Type B pancreatic cell (in vitro differentiated cells): Measurements from ENCODE around the gene DNAH14. TPM values are rescaled to one million over a fixed set of nuclear protein-coding genes. Genes with fewer than 3 reads are reported as not detected.
"Not testable (repeated sequence)": the region's sequence is repeated elsewhere in the genome, so short reads cannot be mapped to it uniquely, and the experiment has no call there.

ENCODE experiments used
- DNase-seq: peaks from one replicate; pipeline ENCODE4 v3.0.0; 2021; ENCODE audit warnings: mixed read lengths; ENCODE audit not compliant: unreplicated experiment; ENCODE audit errors: extremely low spot score
- H3K27ac Mint-ChIP-seq: 2 replicates; pipeline ENCODE4 v1.8.0; 2021; ENCODE audit warnings: mild to moderate bottlenecking, mixed read lengths
- H3K27me3 Mint-ChIP-seq: 2 replicates; pipeline ENCODE4 v1.8.0; 2021; ENCODE audit warnings: mixed read lengths
- H3K36me3 Mint-ChIP-seq: 2 replicates; pipeline ENCODE4 v1.8.0; 2021; ENCODE audit warnings: mixed read lengths
- H3K4me1 Mint-ChIP-seq: one replicate; pipeline ENCODE4 v1.8.0; 2021; ENCODE audit warnings: mixed read lengths; ENCODE audit not compliant: unreplicated experiment
- H3K4me3 Mint-ChIP-seq: 2 replicates; pipeline ENCODE4 v1.8.0; 2021; ENCODE audit warnings: mild to moderate bottlenecking, mixed read lengths
- H3K9me3 Mint-ChIP-seq: 2 replicates; pipeline ENCODE4 v1.8.0; 2021; ENCODE audit warnings: mixed read lengths
- CTCF ChIP-seq: fragments of 200-600 bp; sonication (generic); conservative IDR thresholded peaks from 2 replicates; pipeline ENCODE4 v1.5.0; 2021; ENCODE audit warnings: antibody characterized with exemption, mild to moderate bottlenecking
- total RNA-seq: library from RNA; stranded (reverse); gene quantifications from 2 replicates; pipeline ENCODE4 v1.2.1, GENCODE V29; 2021; ENCODE audit warnings: low replicate concordance

The DNAH14 gene
- total RNA-seq, 1 donor from 2014 or later = 42.1 TPM

DNA sequence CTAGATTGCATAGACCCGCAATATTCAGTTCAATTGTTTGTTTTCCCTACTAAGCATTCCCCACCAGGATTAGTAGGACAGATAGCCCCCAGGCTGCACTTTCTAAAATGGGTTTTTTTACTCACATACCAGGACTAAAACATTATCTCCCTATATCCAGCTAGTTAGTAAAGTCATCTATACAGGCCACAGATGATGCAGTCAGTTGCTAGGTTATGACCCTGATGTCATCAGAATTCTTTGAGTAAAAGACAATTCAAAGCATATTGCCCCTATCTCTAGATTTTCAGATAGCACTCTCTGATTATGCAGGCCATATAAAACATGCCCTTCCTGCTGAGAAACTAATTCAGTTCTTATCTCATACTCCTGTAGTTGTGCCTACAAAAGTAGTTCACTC is 294.8 kb downstream of the DNAH14 start:
- H3K4me3 Mint-ChIP-seq = no peak overlapping the region
- TF ChIP-seq CTCF = no peak

GRCh38 chr1:225225681-225226080 is 296.2 kb downstream of the DNAH14 start:
- no peaks in the 10 kb centered on the region for H3K4me1 Mint-ChIP-seq
- no peak overlapping the region for H3K4me3 Mint-ChIP-seq
- H3K27me3 Mint-ChIP-seq = no peaks in the 10 kb centered on the region
- H3K27ac Mint-ChIP-seq = no peak overlapping the region
- TF ChIP-seq CTCF = no peak
- peaks cover 7% of the 10 kb centered on the region for H3K9me3 Mint-ChIP-seq
- peaks cover 7% of the 10 kb centered on the region for H3K36me3 Mint-ChIP-seq
- no peak for DNase-seq

More for the DNA sequence above, 294.8 kb downstream of the DNAH14 start:
- H3K4me1 Mint-ChIP-seq = no peaks in the 10 kb centered on the region
- peaks cover 7% of the 10 kb centered on the region for H3K9me3 Mint-ChIP-seq
- H3K36me3 Mint-ChIP-seq = peaks cover 7% of the 10 kb centered on the region
- no peak overlapping the region for H3K27ac Mint-ChIP-seq
- H3K27me3 Mint-ChIP-seq = no peaks in the 10 kb centered on the region
- no peak for DNase-seq

- peaks cover 7% of the 10 kb centered on the region for H3K9me3 Mint-ChIP-seq
- H3K27me3 Mint-ChIP-seq = no peaks in the 10 kb centered on the region
- no peak for DNase-seq
- H3K4me3 Mint-ChIP-seq = no peak overlapping the region
- H3K27ac Mint-ChIP-seq = no peak overlapping the region
- peaks cover 7% of the 10 kb centered on the region for H3K36me3 Mint-ChIP-seq
- H3K4me1 Mint-ChIP-seq = no peaks in the 10 kb centered on the region
- no peak for TF ChIP-seq CTCF
Observed at GRCh38 chr1:225228871-225229303, 299.4 kb downstream of the DNAH14 start.

- H3K27ac Mint-ChIP-seq, H3K36me3 Mint-ChIP-seq, H3K4me1 Mint-ChIP-seq, DNase-seq, H3K4me3 Mint-ChIP-seq, H3K9me3 Mint-ChIP-seq, H3K27me3 Mint-ChIP-seq: not testable (repeated sequence)
Observed at GRCh38 chr1:225229429-225229828, 300.0 kb downstream of the DNAH14 start.

- Mint-ChIP-seq H3K4me3 (no peak overlapping the region), H3K27me3 (no peaks in the 10 kb centered on the region), H3K27ac (no peak overlapping the region), H3K36me3 (peaks cover 4% of the 10 kb centered on the region), H3K4me1 (no peaks in the 10 kb centered on the region), H3K9me3 (peaks cover 4% of the 10 kb centered on the region)
- no peak for DNase-seq
- no peak for TF ChIP-seq CTCF
Observed at GRCh38 chr1:225230483-225230882, 301.0 kb downstream of the DNAH14 start.

DNA sequence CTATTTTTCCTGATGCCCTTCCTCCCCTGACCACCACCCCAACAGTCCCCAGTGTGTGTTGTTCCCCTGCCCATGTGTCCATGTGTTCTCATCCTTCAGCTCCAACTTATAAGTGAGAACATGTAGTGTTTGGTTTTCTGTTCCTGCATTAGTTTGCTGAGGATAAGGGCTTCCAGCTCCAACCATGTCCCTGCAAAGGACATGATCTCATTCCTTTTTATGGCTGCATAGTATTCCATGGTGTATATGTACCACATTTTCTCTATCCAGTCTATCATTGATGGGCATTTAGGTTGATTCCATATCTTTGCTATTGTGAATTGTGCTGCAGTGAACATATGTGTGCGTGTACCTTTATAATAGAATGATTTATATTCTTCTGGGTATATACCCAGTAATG is 303.5 kb downstream of the DNAH14 start:
- H3K4me1 Mint-ChIP-seq, H3K9me3 Mint-ChIP-seq, H3K27ac Mint-ChIP-seq, DNase-seq, H3K27me3 Mint-ChIP-seq, H3K36me3 Mint-ChIP-seq, H3K4me3 Mint-ChIP-seq: not testable (repeated sequence)

DNA sequence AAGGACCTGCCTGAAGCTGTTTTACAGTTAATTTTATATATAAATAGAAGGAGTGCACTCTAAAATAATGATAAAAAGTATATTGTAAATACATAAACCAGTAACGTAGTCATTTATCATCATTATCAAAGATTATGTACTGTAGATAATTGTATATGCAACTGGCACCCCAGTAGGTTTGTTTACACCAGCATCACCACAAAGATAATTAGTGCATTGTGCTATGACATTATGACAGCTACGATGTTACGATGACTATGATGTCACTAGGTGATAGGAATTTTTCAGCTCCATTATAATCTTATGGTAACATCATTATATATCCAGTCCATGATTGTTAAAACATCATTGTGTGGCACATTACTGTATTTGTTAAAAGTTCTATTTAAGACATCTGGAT is 313.1 kb downstream of the DNAH14 start:
- TF ChIP-seq CTCF = no peak
- Mint-ChIP-seq H3K27me3 (no peaks in the 10 kb centered on the region), H3K4me1 (no peaks in the 10 kb centered on the region), H3K9me3 (peaks cover 4% of the 10 kb centered on the region), H3K27ac (no peak overlapping the region), H3K4me3 (no peak overlapping the region), H3K36me3 (no peaks in the 10 kb centered on the region)
- DNase-seq = no peak
